B cell (primary cell): ENCODE measurements around the gene ASCC2.

Source experiments
- EZH2 ChIP-seq: IDR thresholded peaks from 2 replicates; pipeline ENCODE4 v1.6.1; 2012; ENCODE audit warnings: borderline replicate concordance, low read depth, mild to moderate bottlenecking, moderate library complexity, low read length; ENCODE audit not compliant: insufficient read depth, poor library complexity, severe bottlenecking
- TF ChIP-seq, protein P1 (sequence below): fragments of 200-600 bp; IDR thresholded peaks from one replicate; pipeline ENCODE4 v1.8.0; 2022; ENCODE audit warnings: antibody characterized with exemption, mild to moderate bottlenecking

DNA sequence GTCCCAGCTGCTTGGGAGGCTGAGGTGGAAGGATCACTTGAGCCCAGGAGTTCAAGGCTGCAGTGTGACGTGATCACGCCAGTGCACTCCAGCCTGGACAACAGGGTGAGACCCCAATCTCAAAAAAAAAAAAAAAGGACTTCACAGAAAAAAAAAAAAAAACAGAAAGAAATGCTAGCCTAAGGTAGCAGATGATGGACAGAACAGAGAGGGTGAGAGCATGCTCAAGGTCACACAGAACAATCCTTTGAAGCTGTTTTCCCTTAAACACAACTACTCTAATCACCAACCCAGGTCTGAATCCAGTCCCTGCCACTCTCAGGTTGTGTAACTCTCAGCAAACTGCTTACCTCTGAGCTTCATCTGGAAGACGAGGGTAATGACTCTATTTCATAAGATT, 81.0 kb downstream of the ASCC2 start:
- TF ChIP-seq, protein P1, sequence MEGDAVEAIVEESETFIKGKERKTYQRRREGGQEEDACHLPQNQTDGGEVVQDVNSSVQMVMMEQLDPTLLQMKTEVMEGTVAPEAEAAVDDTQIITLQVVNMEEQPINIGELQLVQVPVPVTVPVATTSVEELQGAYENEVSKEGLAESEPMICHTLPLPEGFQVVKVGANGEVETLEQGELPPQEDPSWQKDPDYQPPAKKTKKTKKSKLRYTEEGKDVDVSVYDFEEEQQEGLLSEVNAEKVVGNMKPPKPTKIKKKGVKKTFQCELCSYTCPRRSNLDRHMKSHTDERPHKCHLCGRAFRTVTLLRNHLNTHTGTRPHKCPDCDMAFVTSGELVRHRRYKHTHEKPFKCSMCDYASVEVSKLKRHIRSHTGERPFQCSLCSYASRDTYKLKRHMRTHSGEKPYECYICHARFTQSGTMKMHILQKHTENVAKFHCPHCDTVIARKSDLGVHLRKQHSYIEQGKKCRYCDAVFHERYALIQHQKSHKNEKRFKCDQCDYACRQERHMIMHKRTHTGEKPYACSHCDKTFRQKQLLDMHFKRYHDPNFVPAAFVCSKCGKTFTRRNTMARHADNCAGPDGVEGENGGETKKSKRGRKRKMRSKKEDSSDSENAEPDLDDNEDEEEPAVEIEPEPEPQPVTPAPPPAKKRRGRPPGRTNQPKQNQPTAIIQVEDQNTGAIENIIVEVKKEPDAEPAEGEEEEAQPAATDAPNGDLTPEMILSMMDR: no peak
- TF ChIP-seq EZH2: no peak
